CD4-positive, alpha-beta T cell treated with Interleukin-15 for 4 hours (primary cell): ENCODE data around the gene PROS1.
"Not testable (repeated sequence)": the region's sequence is repeated elsewhere in the genome, so short reads cannot be mapped to it uniquely, and the experiment has no call there.

Experiments
- DNase-seq: peaks from one replicate; pipeline ENCODE4 v3.0.0-alpha.2; 2020; ENCODE audit warnings: low spot score

PROS1 gene

GRCh38 chr3:93873412-93873811 is 100.3 kb downstream of the PROS1 start:
- DNase-seq = not testable (repeated sequence)

GRCh38 chr3:93867425-93867824 is 106.3 kb downstream of the PROS1 start:
- no peak for DNase-seq

DNA sequence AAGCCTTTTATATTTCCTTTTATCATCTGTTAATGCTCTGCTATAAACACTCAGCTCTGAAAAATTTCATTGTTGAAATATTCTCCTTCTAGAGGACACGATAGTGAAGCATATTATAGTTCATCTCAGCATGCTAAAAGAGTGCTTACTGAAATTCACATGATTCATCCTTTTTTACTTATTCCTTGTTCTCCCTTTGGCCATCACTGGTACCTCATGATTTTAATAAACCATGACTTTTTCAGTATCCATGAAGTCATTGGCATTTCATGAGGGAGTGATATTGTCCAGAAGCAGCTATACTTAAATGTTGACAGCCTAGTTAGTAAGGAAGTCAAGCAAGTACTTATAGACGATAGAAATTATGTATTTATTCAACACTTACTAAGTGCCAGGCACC is 112.7 kb downstream of the PROS1 start:
- DNase-seq = no peak

DNA sequence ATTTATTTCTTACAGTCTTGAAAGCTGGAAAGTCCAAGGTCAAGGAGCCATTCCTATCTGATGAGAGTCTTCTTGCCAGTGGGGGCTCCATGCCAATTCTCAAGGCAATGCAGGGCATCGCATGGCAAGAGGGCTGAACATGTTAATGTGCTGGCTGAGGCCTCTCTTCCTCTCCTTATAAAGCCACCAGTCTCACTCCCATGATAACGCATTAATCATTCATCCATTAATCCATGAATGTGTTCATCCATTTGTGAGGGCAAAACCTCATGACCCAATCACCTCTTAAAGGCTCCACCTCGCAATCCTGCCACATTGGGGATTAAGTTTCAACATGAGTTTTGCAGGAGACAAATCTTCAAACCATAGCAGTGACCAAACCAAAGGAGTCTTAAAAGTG is 118.3 kb downstream of the PROS1 start:
- no peak for DNase-seq

- DNase-seq = not testable (repeated sequence)
Measured at GRCh38 chr3:93852228-93852627, 121.5 kb downstream of the PROS1 start.

DNA sequence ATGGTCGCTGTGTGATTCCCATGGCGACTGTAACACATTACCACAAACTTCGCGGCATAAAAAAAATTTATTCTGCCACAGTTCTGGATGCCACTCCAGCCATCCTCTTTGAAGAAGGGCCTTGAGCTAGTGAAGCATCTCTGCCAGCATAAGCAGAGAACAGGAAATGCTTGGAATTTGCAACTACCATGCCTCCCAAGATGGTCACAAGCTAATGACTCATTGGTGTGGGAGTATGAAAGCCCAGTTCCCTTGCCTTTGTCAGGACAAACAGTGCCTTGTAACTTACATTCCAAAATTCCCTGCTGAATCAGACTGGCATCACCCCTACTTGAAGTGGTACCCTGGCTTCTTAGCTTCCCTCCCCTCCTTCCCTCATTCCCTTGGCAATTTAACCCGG is 129.7 kb downstream of the PROS1 start:
- no peak for DNase-seq

DNA sequence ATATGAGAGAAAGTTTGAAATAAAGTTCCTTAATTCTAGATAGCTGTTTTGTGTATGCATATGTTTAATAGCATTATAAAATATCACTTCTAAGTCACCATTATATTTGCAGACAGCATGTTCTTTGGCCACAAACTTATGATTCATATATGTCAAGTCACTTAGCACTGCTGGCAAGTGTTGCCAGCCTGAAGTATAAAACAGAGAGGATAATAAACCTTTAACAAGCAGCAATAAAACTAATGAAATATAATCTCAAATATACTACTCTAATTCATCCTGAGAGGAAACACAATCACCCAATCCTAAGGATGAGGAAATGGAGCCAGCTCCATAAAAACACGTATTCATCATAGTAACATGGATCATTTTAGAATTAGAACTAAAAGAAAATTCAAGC is 134.5 kb downstream of the PROS1 start:
- DNase-seq = not testable (repeated sequence)
